ENCODE measurements around the gene NFAT5.
"Not testable (repeated sequence)": the region's sequence is repeated elsewhere in the genome, so short reads cannot be mapped to it uniquely, and the experiment has no call there.

NFAT5 gene

GRCh38 chr16:69565671-69566239 is at the start of gene NFAT5:
NFAT5 (plus strand) TSS chr16:69565966; CDS start chr16:69566302, 336 bp downstream.
- DNase-seq (ENCODE audit: low spot score), result peak; percentile 93

GRCh38 chr16:69517914-69518313 is 47.9 kb upstream of the NFAT5 start:
- DNase-seq (ENCODE audit: low spot score), result not testable (repeated sequence)

GRCh38 chr16:69520413-69520799 is 45.4 kb upstream of the NFAT5 start:
- DNase-seq (ENCODE audit: low spot score), result no peak

- DNase-seq (ENCODE audit: low spot score), result no peak
Observed at GRCh38 chr16:69520800-69521602, 44.8 kb upstream of the NFAT5 start.

- DNase-seq (ENCODE audit: low spot score), result no peak
Observed at GRCh38 chr16:69522041-69522578, 43.7 kb upstream of the NFAT5 start.

- DNase-seq (ENCODE audit: low spot score), result no peak
Observed at GRCh38 chr16:69522732-69523404, 42.9 kb upstream of the NFAT5 start.

- DNase-seq (ENCODE audit: low spot score), result no peak
Observed at GRCh38 chr16:69523566-69524305, 42.0 kb upstream of the NFAT5 start.

GRCh38 chr16:69526831-69527655 is 38.7 kb upstream of the NFAT5 start:
- DNase-seq (ENCODE audit: low spot score), result no peak

GRCh38 chr16:69531988-69532387 is 33.8 kb upstream of the NFAT5 start:
- no peak for DNase-seq (ENCODE audit: low spot score)

- DNase-seq (ENCODE audit: low spot score), result no peak
Observed at GRCh38 chr16:69532641-69533455, 32.9 kb upstream of the NFAT5 start.

- no peak for DNase-seq (ENCODE audit: low spot score)
Observed at GRCh38 chr16:69534720-69535119, 31.0 kb upstream of the NFAT5 start.

- no peak for DNase-seq (ENCODE audit: low spot score)
Observed at GRCh38 chr16:69535123-69536050, 30.4 kb upstream of the NFAT5 start.

GRCh38 chr16:69537706-69538080 is 28.1 kb upstream of the NFAT5 start:
- DNase-seq (ENCODE audit: low spot score), result no peak

GRCh38 chr16:69538808-69539207 is 27.0 kb upstream of the NFAT5 start:
- no peak for DNase-seq (ENCODE audit: low spot score)

- no peak for DNase-seq (ENCODE audit: low spot score)
Observed at GRCh38 chr16:69542974-69543373, 22.8 kb upstream of the NFAT5 start.

- DNase-seq (ENCODE audit: low spot score), result no peak
Observed at GRCh38 chr16:69544088-69544487, 21.7 kb upstream of the NFAT5 start.

GRCh38 chr16:69546663-69547062 is 19.1 kb upstream of the NFAT5 start:
- not testable (repeated sequence) for DNase-seq (ENCODE audit: low spot score)

GRCh38 chr16:69553332-69553731 is 12.4 kb upstream of the NFAT5 start:
- no peak for DNase-seq (ENCODE audit: low spot score)

GRCh38 chr16:69554495-69554894 is 11.3 kb upstream of the NFAT5 start:
- DNase-seq (ENCODE audit: low spot score), result no peak

All from hematopoietic multipotent progenitor cell treated with erythropoietin and hydrocortisone succinate and interleukin-3 and kit ligand, for 17 days (in vitro differentiated cells).